HG03139 (cell line): ENCODE measurements around the gene MAGI1.
A peak's percentile ranks its signal among the peaks of the same experiment; 100 is the strongest.

Source experiments
- ATAC-seq: cut with Tn5 transposase; IDR thresholded peaks from one replicate; pipeline ENCODE4 v1.9.1; 2021; ENCODE audit not compliant: unreplicated experiment

Gene MAGI1

DNA sequence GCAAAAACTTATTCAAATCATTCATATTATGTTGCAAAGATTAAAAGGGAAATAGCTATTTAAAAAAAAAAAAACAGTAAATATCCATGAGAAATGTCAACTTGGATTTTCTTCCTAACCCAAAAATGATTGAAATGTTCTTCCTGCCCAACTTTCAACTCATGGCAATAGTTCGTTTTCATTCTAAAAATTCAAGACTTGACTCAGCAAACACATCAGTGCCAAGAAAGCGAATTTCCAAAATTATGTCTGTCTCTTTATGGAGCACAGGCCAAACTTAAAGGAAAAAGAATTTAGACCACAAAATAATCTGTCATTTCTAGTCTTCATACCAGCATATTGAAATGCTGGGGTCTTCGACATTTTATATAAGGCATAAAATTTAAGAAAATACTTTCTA is 63.7 kb downstream of the MAGI1 start:
- ATAC-seq = no peak

DNA sequence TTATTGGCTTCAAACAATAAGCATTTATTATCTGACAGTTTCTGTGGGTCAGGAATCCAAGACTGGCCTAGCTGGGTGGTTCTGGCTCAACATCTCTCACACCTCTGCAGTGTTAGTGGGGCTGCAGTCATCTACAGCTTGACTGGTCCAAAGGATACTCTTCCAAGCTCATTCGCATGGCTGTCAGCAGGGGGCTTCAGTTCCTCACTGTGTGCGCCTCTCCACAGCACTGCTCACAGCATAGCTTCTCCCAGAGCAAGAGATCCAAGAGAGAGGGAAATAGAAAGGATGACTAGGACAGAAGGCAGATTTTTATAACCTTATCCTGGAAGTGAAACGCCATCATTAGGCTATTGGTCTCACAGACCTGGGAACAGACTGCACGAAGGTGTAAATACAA is 64.2 kb downstream of the MAGI1 start:
- no peak for ATAC-seq

GRCh38 chr3:65972765-65973164 is 66.0 kb downstream of the MAGI1 start:
- ATAC-seq = no peak

DNA sequence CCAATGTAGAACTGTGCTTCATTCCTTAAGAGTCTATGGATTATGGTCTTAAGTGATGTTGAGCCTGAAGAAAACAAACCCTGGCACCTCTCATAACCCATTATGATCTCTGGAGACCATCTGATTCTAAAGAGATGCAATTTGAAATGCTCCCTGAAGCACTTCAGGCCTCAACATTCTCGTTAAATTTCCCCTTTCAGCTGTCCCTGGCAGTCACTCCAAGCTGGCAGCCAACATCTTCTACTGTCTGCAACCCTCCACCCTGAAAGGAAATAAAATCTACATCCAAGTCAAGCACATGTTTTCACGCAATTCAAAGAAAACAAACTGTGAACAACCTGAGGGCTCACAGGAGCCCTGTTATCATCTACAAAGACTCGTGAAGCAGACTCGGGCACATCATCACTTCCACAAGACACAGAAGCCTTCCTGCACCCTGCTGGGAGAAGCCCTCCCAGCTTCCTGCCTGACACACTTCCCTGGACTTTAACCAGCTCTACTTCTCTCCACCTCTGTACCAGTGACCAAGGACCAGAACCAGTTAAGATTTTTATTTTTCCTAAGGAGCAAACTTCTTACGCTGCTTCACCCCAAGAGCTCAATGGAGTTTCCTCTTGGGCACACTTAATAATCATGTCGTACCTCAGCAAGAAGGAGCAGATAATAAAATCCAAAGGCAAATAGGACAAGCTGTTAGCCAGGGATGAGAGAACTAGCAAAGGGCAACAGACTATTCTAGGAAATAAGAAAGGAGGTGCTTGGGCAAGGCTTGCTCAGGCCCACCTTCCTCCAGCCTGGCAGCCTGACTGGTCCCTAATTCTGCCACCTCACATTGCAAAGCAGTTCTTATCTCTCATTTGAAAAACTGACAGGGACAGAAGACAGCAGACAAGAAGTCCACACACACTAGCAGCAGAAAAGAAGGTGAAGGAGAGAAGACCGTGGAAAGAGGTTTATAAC is 67.1 kb downstream of the MAGI1 start:
- ATAC-seq = no peak

GRCh38 chr3:65968996-65969395 is 69.7 kb downstream of the MAGI1 start:
- no peak for ATAC-seq

GRCh38 chr3:65967451-65967850 is 71.3 kb downstream of the MAGI1 start:
- ATAC-seq = no peak

GRCh38 chr3:65964838-65965237 is 73.9 kb downstream of the MAGI1 start:
- ATAC-seq = no peak

- peak; percentile 92 for ATAC-seq
Observed at GRCh38 chr3:65963787-65964677, 74.7 kb downstream of the MAGI1 start.

DNA sequence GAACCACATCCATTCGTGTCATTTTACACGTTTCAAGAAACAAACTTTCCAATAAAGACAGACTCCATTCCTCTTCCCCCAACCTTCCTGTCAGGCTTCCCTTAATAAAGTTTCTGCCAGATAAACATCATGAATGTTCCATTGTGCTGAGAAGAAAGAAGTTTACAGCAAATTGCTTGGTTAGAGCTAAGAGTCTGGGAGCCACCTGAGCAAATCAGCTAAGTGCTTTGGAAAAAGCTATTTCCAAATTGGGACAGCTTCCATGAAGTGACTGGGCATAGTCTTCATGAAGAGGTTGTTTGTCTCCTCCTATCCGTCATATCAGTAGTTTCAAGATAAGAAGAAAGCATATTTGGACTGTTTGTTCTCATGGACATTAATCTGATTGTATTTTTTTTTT is 77.0 kb downstream of the MAGI1 start:
- no peak for ATAC-seq

DNA sequence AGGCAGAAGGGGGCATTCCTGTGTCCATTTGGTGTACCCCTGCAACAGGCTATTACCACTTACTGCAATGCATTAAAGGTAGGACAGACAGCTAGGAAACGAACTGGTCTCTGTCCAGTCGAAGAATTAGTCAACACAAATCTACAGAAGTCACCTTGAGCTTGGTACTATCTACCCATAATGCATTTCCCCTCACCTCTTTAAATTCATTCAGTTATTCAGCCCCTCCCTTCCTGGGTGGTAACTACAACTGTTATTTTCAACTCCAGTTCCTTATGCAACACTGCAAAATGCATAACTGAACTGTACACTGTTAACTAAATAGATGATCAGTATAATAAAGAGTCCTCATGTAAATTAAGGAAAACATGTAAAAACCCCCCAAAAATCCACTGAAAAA is 77.6 kb downstream of the MAGI1 start:
- ATAC-seq = no peak

DNA sequence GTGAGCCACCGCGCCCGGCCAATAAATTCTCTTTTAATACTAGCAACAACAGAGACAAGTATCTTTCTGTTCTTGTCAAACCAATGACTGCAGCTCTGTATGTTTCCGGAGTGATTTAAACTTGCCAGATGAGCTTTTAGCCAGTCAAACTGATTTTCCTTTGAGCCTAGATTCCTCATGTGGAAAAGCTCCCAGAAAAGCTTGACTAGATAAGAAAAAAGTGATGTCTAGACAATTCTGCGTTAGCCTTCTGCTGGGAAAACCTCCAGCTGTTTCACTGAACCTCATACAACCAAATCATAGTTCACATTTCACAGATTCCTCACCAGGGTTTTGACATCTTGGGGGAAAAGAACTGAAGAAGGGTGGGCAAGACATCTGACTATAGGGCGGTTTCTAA is 78.6 kb downstream of the MAGI1 start:
- no peak for ATAC-seq

GRCh38 chr3:65958216-65958615 is 80.5 kb downstream of the MAGI1 start:
- ATAC-seq = no peak

DNA sequence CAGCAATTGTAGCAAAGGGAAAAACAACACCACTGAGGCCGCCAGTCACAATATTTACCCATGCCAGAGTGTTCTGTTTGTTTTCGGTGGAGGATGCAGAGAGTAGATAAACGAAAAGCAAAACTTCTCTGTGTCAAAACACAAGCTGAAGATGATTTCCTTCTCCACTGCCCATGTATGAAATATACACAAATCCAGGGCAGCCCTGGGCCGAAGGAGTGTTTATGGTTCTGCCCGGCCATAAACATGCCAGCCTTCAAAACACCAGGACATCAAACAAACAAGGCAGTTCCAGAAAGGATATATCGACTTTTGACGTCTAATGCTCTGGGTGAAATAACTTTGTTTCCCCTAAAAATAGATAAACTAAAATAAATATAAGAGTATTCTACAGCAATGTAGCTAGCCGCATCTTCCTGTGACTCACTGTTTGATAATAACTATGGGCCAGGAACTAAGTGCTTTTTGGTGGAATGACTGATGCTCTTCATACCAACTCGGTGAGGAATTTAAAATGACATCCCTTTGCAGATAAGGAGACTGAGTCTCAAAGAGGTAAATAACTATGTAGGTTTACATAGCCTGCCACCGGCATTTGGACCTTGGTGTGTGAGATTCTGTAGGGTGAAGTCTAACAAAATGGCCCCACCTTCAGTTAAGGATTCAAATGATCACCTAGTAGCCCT is 82.8 kb downstream of the MAGI1 start:
- ATAC-seq = no peak

GRCh38 chr3:65953881-65954733 is 84.6 kb downstream of the MAGI1 start:
- no peak for ATAC-seq

GRCh38 chr3:65953301-65953812 is 85.4 kb downstream of the MAGI1 start:
- ATAC-seq = no peak

GRCh38 chr3:65952842-65953241 is 85.9 kb downstream of the MAGI1 start:
- no peak for ATAC-seq

DNA sequence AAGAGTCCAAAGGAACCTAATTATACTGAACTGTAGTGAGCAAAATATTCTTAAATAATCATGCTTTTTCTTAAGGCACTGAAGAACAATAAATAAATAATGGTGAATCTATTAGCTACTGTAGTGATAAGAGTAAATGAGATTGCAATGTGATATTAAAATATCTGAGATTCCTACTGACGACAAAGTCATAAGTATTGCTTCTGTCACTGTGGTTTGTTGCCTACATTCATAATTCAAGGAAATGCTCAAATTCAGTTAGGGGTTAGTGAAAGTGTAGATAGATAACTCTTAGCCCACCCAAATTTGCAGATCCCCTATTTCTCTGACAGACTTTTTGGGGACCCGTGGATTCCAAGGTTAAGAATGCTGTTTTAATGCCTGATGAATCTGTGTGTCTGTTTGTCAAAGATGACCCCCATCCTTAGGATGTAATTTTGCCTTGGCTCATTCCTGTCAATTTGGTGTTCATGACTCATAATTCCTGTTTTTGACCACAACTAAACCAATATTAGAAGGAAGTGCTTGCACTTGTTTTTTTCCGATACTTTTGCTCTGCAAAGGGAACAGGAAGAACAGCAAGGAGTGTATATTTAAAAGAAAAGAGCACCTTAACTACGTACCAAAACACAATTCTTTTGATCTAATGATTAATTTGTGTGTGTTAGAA is 86.7 kb downstream of the MAGI1 start:
- ATAC-seq = no peak

DNA sequence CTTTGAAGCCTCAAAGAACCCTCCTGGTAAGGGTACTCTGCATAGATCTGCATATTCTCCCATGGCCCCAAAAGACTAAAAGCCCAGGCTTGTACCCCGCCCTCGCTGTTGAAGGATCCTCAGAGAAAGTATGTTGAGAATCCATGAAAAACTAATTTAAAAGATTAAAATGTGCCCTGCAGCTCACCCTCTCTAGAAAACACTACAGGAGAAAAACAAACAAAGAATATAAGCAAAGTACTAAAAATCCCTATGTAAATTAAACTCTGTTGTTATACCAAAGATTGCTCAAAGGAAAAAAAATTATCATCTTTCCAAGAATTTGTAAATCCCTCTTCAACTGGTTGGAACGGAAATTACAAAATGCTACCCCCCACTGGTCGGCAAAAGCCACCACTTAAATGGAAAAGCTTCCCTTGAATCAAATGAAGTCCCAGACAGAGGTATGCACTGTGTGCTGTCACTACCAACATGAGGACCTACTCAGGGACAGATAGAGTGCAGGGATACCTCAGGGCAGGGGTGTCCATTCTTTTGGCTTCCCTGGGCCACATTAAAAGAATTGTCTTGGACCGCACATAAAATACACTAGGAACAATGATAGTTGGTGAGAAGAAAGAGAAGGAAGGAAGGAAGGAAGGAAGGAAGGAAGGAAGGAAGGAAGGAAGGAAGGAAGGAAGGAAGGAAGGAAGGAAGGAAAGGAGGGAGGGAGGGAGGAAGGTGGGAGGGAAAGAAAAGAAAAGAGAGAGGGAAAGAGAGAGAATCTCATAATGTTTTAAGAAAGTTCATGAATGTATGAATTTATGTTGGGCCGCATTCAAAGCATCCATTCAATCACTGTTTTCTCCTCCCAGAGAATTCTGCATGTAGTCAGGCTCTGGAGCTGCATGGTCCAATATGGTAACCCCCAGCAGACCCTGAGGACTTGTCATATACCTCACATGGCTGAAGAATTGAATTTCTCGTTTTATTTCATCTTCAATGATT is 88.1 kb downstream of the MAGI1 start:
- no peak for ATAC-seq
